Stimulated activated naive CD4-positive, alpha-beta T cell (primary cell): Measurements from ENCODE around the gene METTL26.

Experiments
- DNase-seq, 6 experiments: peaks; one replicate each; lab custom pipeline; 2025; lab: John Stamatoyannopoulos, UW

The METTL26 gene

DNA sequence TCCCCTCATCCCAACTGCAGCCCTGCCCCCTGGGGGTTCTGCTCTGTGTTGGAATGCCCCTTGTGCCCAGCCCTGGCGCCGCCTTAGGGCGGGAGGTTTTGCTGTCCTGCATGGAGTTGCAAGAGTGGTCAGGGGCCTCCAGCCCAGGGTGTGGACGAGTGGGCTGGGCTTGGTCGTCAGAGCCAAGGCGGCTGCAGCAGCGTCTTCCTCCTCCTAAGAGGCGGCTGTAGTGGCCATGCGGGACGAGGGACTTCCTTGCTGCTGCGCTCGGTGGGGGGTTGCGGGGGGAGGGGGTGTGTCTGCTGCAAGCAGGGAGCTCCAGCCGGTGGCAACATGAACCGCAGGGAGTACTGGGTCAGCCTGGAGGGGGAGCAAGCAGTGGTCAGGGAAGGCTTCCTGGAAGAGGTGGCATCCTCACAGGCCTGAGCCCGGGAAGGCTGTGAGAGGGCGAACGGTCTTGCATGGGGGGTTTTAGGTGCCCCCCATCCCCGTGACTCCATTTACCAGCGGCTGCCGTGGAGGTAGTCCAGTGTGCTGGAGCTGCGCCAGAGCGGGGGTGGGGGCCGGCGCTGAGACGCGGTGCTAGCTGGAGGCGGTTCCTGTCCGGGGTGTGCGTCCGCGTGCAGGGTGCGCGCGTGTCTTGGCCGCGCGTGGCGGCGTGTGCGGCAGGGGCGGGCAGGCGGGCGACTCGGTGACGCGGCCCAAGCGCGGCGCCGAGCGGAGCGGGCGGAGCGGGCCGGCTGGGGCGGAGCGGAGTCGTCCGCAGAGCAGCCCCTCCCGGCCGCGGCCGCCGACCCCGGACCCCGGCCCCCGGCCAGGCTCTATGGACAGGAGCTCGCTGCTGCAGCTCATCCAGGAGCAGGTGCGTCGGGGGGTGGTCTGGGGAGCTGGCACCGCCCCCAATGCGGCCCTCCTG, 39.1 kb upstream of the METTL26 start, which contains the start of gene RHBDL1:
Gene RHBDL1 (plus strand): TSS at position 704 of the 916 bp plus-strand sequence. CDS start 120 bp downstream, at position 824.
- DNase-seq, result peak in 1 of 6 experiments; percentile 16

DNA sequence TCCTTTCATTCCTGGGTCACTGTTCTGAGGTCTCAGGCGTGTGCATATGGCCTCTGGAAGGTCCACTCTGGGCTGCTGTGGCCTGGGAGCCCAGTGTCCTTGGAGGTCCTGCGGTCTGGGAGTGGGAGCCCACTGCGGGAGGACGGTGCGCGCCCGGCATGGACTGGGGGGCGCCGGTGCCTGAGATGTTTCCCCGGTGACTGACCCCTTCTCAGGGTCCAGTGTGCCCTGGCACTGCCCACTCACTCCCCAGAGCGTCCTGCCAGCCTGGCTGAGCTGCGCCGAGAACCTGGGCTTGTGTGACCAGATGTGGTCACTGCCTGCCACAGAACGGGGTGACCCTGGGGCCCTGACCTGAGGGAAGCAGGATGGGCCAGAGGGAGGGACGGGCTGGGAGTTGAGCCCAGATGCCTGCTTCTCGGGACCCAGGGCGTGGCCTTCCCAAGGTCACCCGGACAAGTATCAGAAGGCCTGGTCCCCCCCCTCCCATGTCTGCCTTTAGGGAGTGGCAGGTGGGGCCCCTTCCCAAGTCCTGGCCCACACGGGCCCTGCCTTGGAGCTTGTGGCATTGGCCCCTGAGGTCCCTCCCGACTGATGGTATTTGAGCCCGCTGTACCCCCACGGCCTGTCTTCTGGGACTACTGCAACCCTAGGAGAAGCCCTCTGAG, 38.2 kb upstream of the METTL26 start:
- no peak for DNase-seq

DNA sequence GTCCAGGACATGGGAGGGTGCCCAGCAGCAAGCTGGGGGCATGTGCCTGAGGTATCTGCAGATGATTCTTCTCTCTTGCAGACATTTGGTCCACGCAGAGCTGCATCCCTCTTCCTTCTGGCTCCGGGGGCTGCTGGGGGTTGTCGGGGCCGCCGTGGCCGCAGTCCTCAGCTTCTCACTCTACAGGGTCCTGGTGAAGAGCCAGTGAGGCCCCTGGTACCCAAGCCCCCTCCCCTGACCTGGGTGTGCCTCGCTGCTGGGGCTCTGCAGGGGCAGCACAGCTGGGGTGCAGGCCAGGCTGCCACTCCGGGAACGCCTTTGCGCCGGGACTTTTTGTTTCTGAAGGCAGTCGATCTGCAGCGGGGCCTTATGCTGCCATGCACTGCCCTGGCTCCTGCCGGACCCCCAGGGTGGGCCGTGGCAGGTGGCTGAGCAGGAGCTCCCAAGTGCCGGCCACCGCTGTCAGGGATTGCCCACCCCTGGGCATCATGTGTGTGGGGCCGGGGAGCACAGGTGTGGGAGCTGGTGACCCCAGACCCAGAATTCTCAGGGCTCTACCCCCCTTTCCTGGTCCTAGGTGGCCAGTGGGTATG, 37.4 kb upstream of the METTL26 start:
- no peak for DNase-seq

DNA sequence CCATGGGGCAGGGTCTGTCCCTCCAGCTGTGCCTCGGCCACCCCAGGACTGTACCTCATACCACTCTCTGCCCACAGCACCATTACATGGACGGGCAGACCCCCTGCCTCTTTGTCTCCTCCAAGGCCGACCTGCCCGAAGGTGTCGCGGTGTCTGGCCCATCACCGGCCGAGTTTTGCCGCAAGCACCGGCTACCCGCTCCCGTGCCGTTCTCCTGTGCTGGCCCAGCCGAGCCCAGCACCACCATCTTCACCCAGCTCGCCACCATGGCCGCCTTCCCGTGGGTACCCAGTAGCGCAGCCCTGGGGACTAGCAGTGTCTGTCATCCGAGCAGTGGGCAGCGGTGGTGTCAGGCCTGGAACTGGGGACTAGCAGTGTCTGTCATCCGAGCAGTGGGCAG, 36.7 kb upstream of the METTL26 start:
- DNase-seq, result no peak

DNA sequence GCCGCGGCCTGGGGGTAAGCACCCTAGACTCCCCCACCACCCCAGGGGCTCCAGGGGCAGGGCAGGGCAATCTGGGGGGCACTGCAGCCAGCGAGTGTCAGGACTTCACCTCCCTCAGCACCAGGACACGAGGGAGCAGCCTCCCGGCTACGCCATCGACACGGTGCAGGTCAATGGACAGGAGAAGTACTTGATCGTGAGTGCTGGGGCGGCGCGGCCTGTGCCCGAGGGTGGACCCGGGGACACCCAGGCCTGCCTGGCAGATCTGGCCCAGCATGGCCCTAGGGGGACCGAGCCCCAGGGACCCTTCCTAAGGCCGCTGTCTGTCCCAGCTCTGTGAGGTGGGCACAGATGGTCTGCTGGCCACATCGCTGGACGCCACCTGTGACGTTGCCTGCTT, 36.3 kb upstream of the METTL26 start:
- no peak for DNase-seq

DNA sequence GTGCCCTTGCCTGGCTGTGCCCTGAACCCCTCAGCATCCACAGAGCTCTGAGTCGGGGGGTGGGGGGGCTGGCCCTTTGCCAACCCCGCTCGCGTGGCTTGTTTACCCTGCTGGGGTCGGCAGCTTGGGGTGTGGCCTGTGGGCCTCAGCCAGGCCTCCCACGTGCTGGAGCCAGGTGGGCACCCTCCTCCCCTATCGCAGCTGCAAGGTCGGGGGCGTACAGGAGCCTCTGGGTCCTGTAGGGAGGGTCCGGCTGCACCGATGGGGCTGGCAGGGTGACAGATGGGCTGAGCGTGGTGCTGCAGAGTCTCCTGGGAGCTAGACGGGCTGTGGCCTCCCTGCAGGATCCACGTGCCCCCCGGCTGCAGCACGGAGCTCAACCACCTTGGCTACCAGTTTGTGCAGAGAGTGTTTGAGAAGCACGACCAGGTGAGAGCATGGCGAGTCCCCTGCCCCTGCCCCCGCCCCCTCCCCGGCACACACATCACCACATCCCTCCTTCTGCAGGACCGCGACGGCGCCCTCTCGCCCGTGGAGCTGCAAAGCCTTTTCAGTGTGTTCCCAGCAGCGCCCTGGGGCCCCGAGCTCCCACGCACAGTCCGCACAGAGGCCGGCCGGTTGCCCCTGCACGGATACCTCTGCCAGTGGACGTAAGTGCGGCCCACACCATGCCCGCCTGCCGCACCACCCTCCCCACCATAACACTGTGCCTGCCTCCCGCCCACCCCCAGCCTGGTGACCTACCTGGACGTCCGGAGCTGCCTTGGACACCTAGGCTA, 35.4 kb upstream of the METTL26 start:
- no peak for DNase-seq

DNA sequence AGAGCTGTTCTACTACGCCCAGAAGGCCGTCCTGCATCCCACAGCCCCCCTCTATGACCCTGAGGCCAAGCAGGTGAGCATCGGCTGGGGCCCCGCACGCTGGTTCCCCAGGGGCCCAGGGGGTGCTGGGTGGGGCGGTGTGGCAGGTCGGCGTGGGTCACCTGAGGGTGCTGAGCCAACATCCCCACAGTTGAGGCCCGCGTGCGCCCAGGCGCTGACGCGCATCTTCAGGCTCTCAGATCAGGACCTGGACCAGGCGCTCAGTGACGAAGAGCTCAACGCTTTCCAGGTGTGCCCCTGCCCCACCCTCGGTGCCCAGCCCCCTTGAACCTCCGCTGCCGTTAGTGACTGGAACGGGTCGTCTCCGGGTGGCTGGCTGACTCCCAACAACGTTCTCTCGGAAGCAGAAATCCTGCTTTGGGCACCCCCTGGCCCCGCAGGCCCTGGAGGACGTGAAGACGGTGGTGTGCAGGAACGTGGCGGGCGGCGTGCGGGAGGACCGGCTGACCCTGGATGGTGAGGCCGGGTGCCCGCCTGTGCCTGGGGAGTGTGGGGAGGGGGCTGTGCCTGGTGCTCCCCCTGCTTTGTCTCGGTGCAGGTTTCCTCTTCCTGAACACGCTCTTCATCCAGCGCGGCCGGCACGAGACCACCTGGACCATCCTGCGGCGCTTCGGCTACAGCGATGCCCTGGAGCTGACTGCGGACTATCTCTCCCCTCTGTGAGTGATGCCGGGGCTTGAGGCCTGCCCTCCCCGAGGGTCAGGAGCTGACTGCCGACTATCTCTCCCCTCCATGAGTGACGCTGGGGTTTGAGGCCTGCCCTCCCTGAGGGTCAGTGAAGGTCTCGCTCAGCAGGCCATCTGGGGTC, 34.6 kb upstream of the METTL26 start:
- no peak for DNase-seq

DNA sequence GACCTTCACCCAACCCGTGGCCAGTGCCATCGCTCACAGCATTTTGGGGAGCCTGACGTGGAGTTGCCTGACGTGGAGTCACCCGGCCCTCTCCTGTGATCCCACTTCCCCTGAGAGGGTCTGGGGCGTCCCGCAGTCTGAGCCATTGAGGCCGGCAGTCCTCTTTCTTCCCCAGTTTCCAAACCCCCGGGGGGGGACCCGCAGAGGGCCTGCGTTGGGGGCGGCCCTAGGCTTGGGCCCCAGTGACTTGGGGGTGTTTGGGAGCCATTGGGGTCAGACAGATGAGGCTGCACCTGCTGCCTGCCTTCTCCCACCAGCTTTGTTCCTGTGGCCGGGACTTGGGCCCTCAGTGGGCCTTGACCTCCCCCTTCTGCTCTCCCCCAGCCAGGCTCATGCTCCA, 33.6 kb upstream of the METTL26 start:
- no peak for DNase-seq

DNA sequence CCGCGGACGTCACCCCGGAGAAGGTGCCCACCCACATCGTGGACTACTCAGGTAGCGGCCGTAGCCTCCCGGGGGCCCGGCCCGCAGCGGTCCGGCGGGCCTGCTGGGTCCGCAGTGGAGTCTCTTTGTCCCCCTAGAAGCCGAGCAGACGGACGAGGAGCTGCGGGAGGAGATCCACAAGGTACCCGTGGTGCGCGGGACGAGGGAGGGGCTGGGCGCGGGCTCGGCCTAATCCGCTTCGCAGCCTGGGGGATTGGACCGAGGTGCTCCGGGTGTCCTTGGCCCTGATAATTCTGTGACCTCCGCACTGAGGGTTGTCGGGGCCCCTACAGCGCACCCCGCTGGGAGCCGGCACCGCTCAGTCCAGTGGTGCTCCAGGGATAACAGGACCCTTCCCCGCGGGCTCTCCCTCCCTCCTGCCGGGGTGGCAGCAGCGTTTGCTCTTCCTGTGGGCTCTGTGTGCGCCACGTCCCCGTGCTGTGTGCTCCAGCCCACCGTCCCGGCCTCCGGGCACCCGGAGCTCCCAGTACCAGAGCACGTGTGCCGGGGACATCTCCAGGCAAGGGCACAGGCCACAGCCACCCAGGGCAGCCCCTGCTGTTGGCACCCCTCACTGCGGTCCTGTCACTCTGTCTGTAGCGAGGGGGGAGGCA, 32.5 kb upstream of the METTL26 start:
- peak in 2 of 6 experiments; percentile 32 for DNase-seq

DNA sequence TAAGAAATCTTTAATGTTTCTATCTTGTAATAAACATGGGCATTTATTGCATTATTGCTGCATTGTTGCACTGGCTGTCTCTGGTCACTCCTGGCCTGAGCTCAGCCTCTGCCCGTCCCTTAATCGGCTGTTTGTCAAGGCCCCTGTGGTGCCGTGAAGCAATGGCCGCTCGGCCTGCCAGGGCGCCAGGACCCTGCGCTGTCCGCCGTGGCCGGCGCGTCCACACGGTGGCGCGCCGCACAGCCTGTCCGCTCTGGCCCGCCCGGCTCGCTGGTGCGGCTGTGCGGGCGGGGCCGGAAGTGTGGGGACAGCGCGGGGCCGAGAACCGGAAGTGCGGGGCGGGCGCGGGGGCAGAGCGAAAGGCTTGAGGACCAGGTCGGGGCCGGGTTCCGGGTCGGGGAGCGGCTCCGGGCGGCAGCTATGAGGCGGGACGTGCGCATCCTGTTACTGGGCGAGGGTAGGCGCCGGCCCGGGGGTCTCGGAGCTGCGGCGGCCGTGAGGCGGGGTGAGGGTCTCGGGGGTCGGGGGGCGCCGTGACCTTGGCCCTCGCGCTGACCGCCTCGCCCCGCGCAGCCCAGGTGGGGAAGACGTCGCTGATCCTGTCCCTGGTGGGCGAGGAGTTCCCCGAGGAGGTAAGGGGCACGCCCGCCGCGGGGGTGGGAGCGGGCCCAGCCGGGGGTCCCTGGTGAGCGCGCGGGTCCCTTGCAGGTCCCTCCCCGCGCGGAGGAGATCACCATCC, 31.8 kb upstream of the METTL26 start, which contains the start of gene RHOT2:
Gene RHOT2 (plus strand): TSS at position 353 of the 739 bp plus-strand sequence. CDS start 68 bp downstream, at position 421.
- peak; percentile 71 to 88 (median 80) for DNase-seq

DNA sequence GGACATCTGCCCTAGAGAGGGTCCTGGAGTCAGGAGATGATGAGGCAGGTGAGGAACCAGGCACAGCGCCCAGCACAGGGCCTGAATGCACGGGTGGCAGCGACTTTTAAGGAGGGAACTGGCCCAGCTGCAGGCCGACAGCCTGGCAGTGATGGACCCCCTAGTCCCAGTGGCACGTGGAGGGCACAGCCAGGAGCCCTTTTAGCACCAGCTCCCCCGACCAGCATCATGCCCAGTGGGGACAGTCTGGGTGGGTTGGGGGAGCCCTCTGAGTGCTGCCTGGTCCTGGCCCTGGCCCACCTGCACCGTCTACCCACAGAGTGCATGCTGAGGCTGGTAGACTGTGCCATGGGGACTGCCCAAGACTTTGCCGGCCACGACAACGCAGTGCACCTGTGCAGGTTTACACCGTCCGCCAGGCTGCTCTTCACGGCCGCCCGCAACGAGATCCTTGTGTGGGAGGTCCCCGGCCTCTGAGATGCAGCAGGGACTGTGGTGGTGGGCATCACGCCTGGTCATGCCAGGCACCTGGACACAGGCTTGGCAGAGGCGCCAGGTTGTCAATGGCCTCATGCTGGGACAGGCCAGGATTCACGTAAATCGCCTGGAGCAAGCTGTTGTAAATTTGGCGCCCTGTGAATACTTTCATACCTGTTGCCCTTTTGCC, 31.1 kb upstream of the METTL26 start:
- DNase-seq, result no peak

DNA sequence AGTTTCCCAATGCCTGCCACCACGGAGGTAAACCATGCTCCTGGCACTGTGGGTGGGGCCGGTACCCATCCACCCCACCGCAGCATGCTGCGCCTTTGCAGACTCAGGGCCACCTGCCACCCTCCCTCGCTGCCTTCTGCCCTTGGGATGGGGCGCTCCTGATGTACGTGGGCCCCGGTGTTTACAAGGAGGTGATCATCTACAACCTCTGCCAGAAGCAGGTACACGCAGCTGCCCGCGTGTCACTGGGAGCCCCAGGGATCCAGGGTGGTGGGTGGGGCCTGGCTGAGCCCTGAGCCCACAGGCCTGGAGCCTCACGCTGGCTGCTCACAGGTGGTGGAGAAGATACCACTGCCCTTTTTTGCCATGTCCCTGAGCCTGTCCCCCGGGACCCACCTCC, 30.5 kb upstream of the METTL26 start:
- DNase-seq, result no peak

DNA sequence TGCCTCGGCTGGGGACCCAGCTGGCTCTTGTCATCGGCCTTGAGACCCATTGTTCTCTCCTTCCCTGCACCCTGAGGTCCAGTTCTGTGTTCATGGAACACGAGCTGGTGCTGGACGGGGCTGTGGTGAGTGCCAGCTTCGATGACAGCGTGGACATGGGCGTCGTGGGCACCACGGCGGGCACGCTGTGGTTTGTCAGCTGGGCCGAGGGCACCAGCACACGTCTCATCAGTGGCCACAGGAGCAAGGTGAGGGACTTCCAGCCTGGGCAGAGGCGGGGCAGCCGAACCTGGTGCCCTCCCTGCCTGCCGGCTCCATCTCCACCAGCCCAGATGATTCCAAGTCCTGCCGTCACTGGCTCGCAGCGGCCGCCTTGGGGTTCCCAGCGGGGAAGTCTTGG, 26.5 kb upstream of the METTL26 start:
- no peak for DNase-seq

DNA sequence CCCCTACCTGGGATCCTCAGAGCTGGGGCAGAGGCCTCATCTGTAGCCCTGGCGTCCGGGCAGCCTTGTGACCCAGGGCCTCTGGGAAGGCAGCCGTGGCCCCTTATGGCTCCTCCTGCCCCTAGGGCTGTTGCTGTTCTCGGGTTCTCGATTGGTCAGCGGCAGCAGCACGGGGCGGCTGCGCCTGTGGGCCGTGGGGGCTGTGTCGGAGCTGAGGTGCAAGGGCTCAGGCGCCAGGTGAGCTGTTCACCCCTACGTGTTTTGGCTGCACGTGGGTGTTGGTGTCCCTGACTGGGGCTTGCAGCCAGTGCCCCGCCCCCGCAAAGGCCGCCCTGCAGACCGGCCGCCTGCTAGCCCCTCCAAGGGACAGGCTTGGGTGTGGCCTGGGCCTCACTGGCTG, 26.0 kb upstream of the METTL26 start:
- DNase-seq, result no peak

DNA sequence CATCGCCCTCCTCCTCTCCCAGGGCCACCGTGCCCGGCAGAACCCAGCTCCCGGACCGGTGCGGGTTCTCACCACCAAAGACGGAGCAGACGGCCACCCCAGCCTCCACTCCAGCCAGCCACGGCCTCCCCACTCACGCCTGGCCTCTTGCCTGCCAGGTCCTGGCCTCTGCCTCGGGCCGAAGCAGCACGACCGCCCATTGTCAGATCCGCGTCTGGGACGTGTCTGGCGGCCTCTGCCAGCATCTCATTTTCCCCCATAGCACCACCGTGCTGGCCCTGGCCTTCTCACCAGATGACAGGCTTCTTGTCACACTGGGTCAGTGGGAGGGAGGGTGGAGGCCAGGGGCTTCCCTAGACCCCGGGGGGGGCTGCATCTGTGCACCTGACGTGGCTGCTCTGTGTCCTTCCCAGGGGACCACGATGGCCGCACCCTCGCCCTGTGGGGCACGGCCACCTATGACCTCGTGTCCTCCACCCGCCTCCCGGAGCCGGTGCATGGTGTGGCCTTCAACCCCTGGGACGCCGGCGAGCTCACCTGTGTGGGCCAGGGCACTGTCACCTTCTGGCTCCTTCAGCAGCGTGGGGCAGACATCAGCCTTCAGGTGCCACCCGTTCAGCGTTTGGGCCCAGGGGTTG, 25.2 kb upstream of the METTL26 start:
- DNase-seq, result no peak

DNA sequence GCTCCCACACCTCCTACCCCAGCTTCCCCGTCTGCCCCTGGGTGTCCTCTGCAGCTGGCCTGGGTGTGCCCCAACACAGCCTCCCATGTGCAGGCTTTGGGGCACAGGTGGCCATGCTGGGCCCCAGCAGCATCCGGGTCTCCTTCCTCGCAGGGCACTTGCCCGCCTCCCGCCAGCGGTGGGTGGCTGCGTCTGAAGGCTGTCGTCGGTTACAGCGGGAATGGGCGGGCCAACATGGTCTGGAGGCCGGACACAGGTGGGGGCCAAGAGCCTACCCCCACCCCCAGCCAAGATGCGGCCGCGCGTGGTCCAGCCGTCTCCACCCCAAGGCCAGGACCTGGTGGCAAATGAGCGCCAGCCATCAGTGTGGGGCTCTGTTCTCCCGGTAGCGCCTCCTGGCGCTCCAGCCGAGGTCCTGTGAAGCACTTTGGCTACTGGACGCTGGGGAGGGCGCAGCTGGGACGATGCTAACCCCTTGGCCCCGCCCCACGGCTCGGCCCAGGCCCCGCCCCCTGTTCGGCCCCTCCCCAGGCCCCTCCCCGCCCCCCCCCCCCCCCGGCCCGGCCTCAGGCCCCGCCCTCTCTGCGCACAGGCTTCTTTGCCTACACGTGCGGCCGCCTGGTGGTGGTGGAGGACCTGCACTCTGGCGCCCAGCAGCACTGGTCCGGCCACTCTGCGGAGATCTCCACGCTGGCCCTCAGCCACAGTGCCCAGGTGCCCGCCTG, 24.5 kb upstream of the METTL26 start:
- DNase-seq, result peak; percentile 33 to 81 (median 70)

DNA sequence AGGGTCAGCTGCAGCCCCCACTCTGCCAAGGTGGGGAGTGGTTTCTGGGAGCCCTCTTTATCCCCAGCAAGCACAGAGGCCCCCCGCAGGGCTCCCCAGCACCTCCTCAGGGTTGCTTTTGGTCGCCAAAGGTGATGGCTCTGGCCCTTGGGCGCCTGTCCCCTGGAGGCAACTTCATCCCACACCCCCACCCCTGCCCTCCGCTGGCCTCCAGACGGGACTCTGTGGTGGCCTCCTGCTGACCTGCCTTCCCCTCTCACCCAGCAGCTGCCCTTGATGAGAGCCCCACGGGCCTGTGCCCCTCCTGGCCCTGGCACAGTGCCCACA, 24.0 kb upstream of the METTL26 start:
- no peak for DNase-seq

DNA sequence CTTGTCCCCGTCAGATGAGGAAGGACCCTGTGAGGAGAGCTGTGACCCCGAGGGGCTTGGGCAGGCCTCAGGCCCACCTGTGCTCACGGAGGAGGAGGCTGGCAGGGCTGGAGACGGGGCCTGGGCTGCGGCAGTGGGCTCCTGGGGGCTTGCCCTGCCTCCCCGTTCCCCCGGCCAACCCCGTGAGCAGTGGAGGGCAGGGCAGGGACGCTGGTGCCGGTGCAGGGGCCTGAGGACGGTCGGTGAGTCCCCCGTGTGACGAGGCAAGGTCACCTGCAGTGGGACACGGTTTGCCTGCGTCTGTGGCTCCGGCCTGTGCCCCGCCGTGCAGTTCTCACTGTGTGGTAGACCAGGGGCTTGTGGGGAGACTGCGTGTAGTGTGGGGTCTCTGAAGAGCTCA, 23.5 kb upstream of the METTL26 start:
- no peak for DNase-seq
